ENCODE data around the gene PPARG. TPM values are rescaled to one million over a fixed set of nuclear protein-coding genes. Genes with fewer than 3 reads are reported as not detected.

PPARG gene
- 10 to 100 TPM; 26.4 to 46.4 (median 37.4) TPM for total RNA-seq

- H3K9me3 ChIP-seq, result no peaks in the 10 kb centered on the region
- peaks cover 0 to 5% (median 0%) of the 10 kb centered on the region in 4 donors for H3K4me1 ChIP-seq
- H3K36me3 ChIP-seq, result no peaks in the 10 kb centered on the region
- DNase-seq, result peak in 2 of 3 donors; percentile 72 to 76
- TF ChIP-seq CTCF (IDR thresholded peaks at IDR 0.05) (peak in 1 of 6 experiments; percentile 5), POLR2A (IDR thresholded peaks at IDR 0.05) (peak; percentile 40 to 71)
- peak within 1 kb of the TSS; percentile 58 to 93 (median 85) for H3K27ac ChIP-seq
- no peaks in the 10 kb centered on the region for H3K27me3 ChIP-seq
- H3K4me3 ChIP-seq, result peak within 1 kb of the TSS; percentile 42 to 87 (median 58)
Observed at GRCh38 chr3:12288182-12289129, at the start of gene PPARG. Gene PPARG (plus strand): TSS chr3:12289070. CDS start chr3:12379712, 90,642 bp downstream.

GRCh38 chr3:12239301-12239700, 49.6 kb upstream of the PPARG start:
- TF ChIP-seq POLR2A (IDR thresholded peaks at IDR 0.05) (no peak), CTCF (IDR thresholded peaks at IDR 0.05) (no peak)
- Histone ChIP-seq H3K27me3 (no peaks in the 10 kb centered on the region), H3K4me1 (peaks cover 0 to 10% (median 0%) of the 10 kb centered on the region in 4 donors), H3K9me3 (no peaks in the 10 kb centered on the region), H3K4me3 (no peak overlapping the region), H3K36me3 (no peaks in the 10 kb centered on the region), H3K27ac (no peak overlapping the region)
- DNase-seq, result no peak

GRCh38 chr3:12242772-12243171, 46.1 kb upstream of the PPARG start:
- no peak overlapping the region for H3K4me3 ChIP-seq
- H3K9me3 ChIP-seq, result no peaks in the 10 kb centered on the region
- no peak overlapping the region for H3K27ac ChIP-seq
- no peaks in the 10 kb centered on the region for H3K36me3 ChIP-seq
- H3K27me3 ChIP-seq, result no peaks in the 10 kb centered on the region
- no peak for TF ChIP-seq CTCF (IDR thresholded peaks at IDR 0.05)
- no peak for TF ChIP-seq POLR2A (IDR thresholded peaks at IDR 0.05)
- no peaks in the 10 kb centered on the region for H3K4me1 ChIP-seq
- no peak for DNase-seq

- H3K4me1 ChIP-seq, result no peaks in the 10 kb centered on the region
- no peak overlapping the region for H3K4me3 ChIP-seq
- no peak for DNase-seq
- H3K36me3 ChIP-seq, result no peaks in the 10 kb centered on the region
- H3K27ac ChIP-seq, result no peak overlapping the region
- H3K9me3 ChIP-seq, result no peaks in the 10 kb centered on the region
- no peak for TF ChIP-seq POLR2A (IDR thresholded peaks at IDR 0.05)
- no peak for TF ChIP-seq CTCF (IDR thresholded peaks at IDR 0.05)
- no peaks in the 10 kb centered on the region for H3K27me3 ChIP-seq
Observed at GRCh38 chr3:12246497-12247163, 42.2 kb upstream of the PPARG start.

- H3K9me3 ChIP-seq, result no peaks in the 10 kb centered on the region
- H3K27ac ChIP-seq, result no peak overlapping the region
- DNase-seq, result no peak
- no peaks in the 10 kb centered on the region for H3K36me3 ChIP-seq
- no peaks in the 10 kb centered on the region for H3K27me3 ChIP-seq
- TF ChIP-seq CTCF (IDR thresholded peaks at IDR 0.05) (no peak), POLR2A (IDR thresholded peaks at IDR 0.05) (no peak)
- no peaks in the 10 kb centered on the region for H3K4me1 ChIP-seq
- no peak overlapping the region for H3K4me3 ChIP-seq
Observed at GRCh38 chr3:12247411-12247810, 41.5 kb upstream of the PPARG start.

All from Peyer's patch (tissue), 4 donors.